CD1c-positive myeloid dendritic cell (primary cell): ENCODE data around the gene SP6.
A peak's percentile ranks its signal among the peaks of the same experiment; 100 is the strongest.

Source experiments
- DNase-seq: peaks from one replicate; pipeline ENCODE4 v3.0.0-alpha.2; 2016; ENCODE audit errors: extremely low spot score

SP6 gene

GRCh38 chr17:47850692-47851573, at the start of gene SP6:
Gene SP6 (minus strand): TSS chr17:47851163. CDS start chr17:47848429, 2,734 bp downstream.
- peak; percentile 32 for DNase-seq

DNA sequence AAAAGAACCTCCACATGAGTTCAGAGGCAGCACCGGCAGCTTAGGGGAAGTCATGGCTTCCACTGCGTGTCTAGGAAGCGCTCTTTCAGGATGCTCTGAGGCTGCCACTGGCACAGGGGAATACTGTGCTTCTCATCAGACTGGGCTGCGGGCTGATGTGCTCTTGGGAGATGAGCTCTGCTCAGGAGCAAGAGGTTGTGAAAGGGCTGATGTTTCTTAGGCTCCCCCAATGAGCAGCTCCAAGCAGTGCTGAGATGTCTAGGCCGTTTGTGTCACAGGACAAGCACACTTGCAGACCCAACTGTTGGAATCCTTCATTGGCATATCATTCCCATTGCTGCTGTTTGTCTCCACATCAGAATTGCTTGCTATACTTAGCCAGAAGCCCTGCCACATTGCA, 48.7 kb upstream of the SP6 start:
- DNase-seq, result no peak

- peak; percentile 58 for DNase-seq
Observed at GRCh38 chr17:47898241-47898640, 47.3 kb upstream of the SP6 start.

DNA sequence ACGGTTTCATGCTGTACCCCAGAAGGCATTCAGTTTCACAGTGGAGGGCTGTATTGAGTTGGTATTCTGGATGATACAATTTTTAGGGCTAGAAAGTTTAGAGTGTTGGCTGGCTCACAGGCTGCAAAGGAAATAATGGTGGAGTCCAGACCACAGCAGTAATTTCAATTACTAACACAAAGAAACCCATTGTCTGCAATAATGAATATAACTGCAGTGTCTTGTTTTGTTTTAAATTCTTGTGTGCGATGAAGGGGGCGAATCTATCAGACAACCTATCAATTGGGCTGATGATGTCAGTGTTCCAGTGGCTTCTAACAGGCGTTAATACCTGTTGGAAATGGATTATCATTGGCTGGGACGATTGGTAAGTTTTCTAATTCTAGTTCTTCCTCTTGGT, 46.6 kb upstream of the SP6 start:
- no peak for DNase-seq

- DNase-seq, result peak; percentile 4
Observed at GRCh38 chr17:47896672-47897490, 45.9 kb upstream of the SP6 start.

DNA sequence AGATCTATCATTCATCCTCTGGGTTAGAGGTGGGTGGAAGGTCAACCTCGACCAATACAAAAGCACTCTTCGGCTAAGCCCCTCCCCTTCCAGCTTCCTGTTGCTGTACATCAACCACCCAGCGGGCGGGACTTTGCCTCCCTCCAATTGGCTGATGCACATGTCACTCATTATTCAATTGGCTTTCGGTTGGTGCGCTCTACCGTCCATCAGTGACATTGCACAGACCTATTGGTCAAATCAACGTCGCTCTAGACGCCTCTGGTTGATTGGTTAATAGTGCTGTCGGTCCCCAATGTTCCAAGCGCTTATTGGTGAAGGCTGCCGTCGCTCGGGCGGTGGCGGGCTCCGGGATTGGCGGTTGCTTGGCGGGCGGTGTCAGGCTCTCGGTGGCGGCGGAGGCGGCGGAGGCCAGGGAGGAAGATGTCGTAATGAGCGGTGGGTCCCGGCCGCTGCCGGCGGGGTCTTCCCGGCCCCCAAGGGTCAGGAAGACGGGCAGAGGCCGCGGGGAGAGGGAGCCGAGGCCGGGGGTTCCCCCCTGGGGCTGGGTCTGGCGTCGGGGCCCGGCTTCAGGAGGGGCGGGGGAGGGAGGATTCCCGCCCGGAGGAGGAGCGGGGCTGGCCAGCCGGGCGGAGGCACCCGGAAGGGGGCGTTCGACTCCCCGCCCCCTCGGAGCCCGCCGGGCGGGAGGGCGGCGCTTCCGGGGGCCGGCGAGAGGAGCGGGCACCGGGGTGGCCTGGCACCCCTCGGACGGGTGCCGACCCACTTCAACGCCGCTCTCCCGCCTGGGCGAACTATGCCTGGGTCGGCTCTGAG, 45.1 kb upstream of the SP6 start, which contains the start of gene SP2:
Gene SP2 (plus strand): TSS at position 381 of the 816 bp plus-strand sequence. CDS start 51 bp downstream, at position 432.
- peak; percentile 100 for DNase-seq

GRCh38 chr17:47895347-47895855, 44.4 kb upstream of the SP6 start:
- DNase-seq, result peak; percentile 20

DNA sequence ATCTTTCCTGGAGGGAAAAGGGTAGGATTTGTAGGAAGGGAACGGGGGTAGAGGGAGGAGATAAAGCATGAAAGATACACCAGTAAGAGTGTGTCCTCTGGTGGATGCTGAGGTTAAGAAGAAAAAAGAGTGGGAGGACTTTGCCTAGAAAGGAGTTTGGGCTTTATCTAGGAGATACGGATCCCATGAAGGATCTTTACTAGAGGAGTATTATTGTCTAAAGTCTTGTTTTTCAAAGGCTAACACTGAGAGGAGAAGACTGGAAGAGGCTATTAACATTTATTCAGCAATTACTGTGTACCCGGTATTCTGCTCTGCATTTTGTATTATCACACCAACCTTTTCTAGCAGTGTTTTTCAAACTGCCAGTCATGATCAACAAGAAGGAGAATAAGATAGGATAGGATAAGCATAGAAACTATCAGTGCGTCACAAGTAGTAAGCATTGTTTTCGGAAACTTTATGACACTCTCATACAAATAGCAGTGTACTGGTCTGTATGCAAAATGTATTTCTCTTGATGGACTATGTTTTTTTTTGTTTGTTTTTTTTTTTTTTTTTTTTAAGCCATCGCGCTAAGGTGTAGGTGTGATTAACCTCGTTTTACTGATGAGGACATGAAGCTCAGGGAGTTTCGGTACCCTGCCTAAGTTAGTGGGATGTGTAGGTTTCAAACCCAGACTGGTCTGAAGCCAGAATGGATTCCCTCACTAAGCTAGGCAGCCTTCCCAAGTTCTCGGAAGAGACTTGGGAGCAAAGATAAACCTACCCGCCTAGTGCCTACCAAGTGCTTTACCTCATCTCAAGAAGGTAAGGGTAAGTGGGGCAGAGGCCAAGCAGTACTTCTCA, 43.8 kb upstream of the SP6 start:
- no peak for DNase-seq

DNA sequence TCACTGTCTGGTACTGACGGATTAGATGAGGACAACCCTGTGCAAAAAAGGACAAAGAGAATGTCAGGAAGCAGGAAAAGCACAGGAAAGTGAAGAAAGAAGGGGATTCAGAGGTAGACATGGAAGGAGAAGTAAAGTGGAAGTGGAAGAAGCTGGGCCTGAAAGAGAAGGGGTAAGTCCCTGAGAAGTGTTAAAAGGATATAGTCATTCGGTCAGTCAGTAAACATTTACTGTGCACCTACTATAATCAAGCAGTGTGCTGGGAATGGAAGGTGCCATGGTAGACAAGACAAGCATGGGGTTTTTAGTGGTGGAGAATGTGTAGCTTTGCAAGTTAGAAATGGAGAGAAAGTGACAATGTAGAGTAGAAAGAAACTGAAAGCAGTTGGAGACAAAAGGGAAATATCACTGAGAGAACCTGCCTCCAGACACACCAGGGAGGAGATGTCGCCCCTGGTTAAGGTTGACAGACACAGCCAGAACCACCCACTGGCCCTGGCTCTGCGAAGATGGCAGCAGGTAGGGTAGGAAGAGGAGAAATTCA, 40.7 kb upstream of the SP6 start:
- no peak for DNase-seq

- DNase-seq, result peak; percentile 87
Observed at GRCh38 chr17:47889734-47890529, 39.0 kb upstream of the SP6 start.

DNA sequence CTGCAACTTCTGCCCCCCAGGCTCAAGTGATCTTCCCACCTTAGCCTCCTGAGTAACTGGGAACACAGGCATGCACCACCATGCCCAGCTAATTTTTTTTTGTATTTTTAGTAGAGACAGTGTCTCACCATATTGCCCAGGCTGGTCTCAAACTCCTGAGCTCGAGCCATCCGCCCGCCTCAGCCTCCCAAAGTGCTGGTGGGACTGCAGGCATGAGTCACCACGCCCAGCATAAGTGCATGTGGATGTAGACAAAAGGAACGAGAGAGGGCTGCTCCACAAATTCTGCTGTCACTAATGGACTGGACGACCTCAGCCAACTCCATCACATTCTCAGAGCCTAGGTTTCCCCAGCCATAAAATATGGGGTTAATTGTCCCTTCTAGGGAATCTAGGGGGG, 37.3 kb upstream of the SP6 start:
- DNase-seq, result no peak

DNA sequence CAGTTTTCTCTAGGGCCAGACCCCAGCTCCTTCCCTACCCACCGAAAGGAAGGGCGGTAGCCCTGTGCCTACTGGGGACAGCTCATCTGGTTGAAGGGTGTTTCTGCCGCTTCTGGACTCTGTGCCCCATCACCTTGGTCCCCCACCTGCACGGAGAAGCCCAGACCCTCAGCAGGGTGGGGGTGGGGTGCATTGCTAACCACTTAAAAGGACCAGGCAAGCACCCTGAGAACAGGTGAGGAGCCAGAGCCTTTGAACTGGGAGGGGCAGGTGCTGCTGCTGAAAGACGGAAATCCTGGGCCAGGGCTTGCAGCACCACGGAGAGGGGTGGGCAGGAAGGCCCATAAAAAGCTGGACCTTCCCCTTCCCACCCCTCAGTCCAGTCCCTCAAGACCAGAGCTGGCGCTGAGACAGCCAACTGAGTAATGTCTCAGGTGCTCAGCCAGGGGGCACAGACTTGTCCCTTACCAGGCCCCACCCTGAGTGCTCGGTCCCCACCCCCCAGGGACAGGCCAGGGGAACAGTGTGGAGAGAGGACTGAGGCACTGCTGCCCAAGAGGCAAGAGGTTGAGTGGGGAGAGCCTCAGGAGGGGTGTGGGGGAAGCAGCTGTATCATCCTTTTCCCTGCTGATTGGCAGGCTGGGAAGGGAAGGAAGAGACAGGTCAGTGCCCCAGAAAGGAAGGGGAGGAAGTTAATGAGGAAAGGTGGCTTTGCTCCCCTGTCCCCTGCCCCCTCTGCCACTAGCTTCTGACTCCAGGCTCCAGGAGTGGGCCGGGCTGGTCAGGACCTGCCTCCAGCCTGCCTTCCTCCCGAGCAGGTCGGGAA, 34.2 kb upstream of the SP6 start:
- no peak for DNase-seq

GRCh38 chr17:47884427-47884740, 33.4 kb upstream of the SP6 start:
- DNase-seq, result no peak

DNA sequence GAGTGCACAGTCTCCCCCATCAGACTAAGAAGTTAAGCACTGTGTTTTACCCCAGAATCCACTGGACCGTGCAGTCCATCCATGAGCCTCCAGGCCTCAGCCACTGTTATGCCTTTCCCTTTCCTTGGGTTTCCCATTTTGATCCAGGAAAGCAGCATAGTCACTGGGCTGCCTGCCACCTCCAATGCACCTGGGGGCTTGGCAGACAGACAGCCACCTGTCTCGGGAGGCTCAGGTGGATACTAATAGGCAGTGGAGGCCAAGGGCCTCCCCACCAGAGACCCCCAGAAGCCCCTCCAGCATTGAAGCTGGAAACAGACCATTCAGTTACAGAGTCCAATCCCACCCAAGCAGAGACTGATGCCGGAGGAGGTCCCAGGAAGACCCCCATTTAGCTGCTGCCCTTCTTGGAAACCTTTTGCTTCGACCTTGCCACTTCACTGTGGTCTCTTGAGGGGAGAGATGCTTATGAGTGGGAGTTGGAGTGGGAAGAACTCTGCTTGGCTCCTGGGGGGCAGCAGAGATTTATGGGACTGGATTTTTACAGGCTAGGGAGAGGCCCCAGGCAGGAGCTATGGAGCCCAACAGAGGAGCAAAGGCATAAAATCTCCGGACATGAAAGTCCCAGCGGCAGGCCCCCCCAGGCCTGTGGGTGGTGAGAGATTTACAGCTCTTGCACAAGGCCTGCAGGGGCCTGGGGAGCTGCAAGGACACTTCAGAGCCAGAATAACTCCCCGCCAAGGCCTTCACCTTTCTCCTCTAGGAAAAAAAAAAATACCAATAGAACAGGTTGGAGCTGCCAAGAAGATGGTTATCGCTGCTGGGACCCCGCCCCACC, 32.8 kb upstream of the SP6 start:
- DNase-seq, result no peak

GRCh38 chr17:47882695-47883588, 32.0 kb upstream of the SP6 start:
- DNase-seq, result no peak

GRCh38 chr17:47882247-47882646, 31.3 kb upstream of the SP6 start:
- DNase-seq, result peak; percentile 15
